Adrenal gland (tissue), 12 donors: ENCODE data around the gene PGAP3. TPM values are rescaled to one million over a fixed set of nuclear protein-coding genes. Genes with fewer than 3 reads are reported as not detected.

ENCODE experiments used
- DNase-seq, 7 donors: peaks; one replicate each; pipeline ENCODE4 v3.0.0-alpha.2; 2019 to 2020
- H3K27ac ChIP-seq, 5 donors: fragments of 200-600 bp; sonication (generic) in 4 of 5; 1 replicate in 3 of 5; 2 replicates in 2 of 5; pipeline versions ENCODE4 v1.5.1 to v1.8.0; 2016 to 2020; ENCODE audit warnings: mild to moderate bottlenecking in 1 of 5
- H3K27me3 ChIP-seq: fragments of 200-600 bp; 2 replicates; pipeline ENCODE4 v1.8.0; 2021
- H3K36me3 ChIP-seq, 2 donors: fragments of 200-600 bp; replicated peaks in 1 of 2; 1 replicate in 1 of 2; 2 replicates in 1 of 2; pipeline versions ENCODE4 v1.5.1 to v1.8.0; 2018 to 2022
- H3K4me1 ChIP-seq, 2 donors: fragments of 200-600 bp; replicated peaks in 1 of 2; 1 replicate in 1 of 2; 2 replicates in 1 of 2; pipeline versions ENCODE4 v1.5.1 to v1.8.0; 2018 to 2021
- H3K4me3 ChIP-seq, 4 donors: fragments of 200-600 bp; sonication (generic) in 3 of 4; one replicate each; pipeline ENCODE4 v1.5.1; 2016 to 2018
- H3K9me3 ChIP-seq, 3 donors: fragments of 200-600 bp; sonication (generic) in 1 of 3; replicated peaks in 1 of 3; 1 replicate in 2 of 3; 2 replicates in 1 of 3; pipeline versions ENCODE4 v1.5.1 to v1.8.0; 2016 to 2021
- CTCF ChIP-seq, 6 experiments: fragments of 450-650 bp in 4 of 6; fragments of 200-600 bp in 2 of 6; sonication (generic) in 1 of 6; IDR thresholded peaks; 1 replicate in 5 of 6; 2 replicates in 1 of 6; pipeline versions ENCODE4 v1.5.1 to v1.8.0; 2016 to 2021; ENCODE audit warnings: antibody characterized with exemption in 6 of 6, mild to moderate bottlenecking in 2 of 6, moderate library complexity in 1 of 6
- POLR2A ChIP-seq, 2 donors: fragments of 450-650 bp; IDR thresholded peaks; one replicate each; pipeline ENCODE4 v1.6.1; 2017; ENCODE audit warnings: antibody characterized with exemption in 2 of 2, mild to moderate bottlenecking in 2 of 2, moderate library complexity in 1 of 2
- WGBS, 4 donors: extraction: QIAGEN DNeasy Blood & Tissue Kit in 2 of 4; methylation state at CpG; one replicate each; pipeline versions ENCODE4 v1.1.5 to v1.1.7; 2013 to 2017; 5-methylcytosine and 5-hydroxymethylcytosine counted together
- intact Hi-C, 2 donors: fragments of 100-400 bp; cut with DNase I; formaldehyde crosslinking; loops; one replicate each; pipeline versions ENCODE4 v1.14.1 to v1.15.0; 2022 to 2023
- polyA plus RNA-seq, 3 donors: library from polyadenylated mRNA; stranded (reverse); fragments of 200-250 nt in 2 of 3; fragments of 350-450 nt in 1 of 3; fragmentation: Illumina TruSeq in 1 of 3; extraction: RNeasy Lipid Tissue Mini Kit (QIAGEN cat#74804) in 1 of 3; gene quantifications; one replicate each; pipeline ENCODE4 v1.2.3, GENCODE V29; 2013 to 2014
- total RNA-seq, 9 donors: library from RNA; depleted of rRNA in 4 of 9; stranded (reverse); fragments of >200 nt in 4 of 9; fragments of 120-200 nt in 1 of 9; fragmentation: NEBNext Ultra II Directional in 1 of 9; extraction: Animal tissue kit (Norgen Biotek cat#: 25700) in 1 of 9; gene quantifications; one replicate each; pipeline versions ENCODE4 v1.1.0 to v1.2.4, GENCODE V29; 2013 to 2023
- donor health status: healthy with polysubstance abuse.
- donor health status: Bipolar disorder and iron deficiency.
- donor health status: DM: yes; HTN: yes; CAD: no.
- donor health status: DM: no; HTN: no; CAD: no.
- donor health status: DM: no; HTN: no; CAD: no.
- donor health status: DM: yes; HTN: yes; CAD: no.

PGAP3 gene
- total and polyA plus RNA-seq, 12 donors, result 7.6 to 35.1 (median 22.7) TPM

- H3K4me3 ChIP-seq, result no peak overlapping the region
- no peaks in the 10 kb centered on the region for H3K27me3 ChIP-seq
- intact Hi-C loops, result no loop called here
- H3K9me3 ChIP-seq, result no peaks in the 10 kb centered on the region
- no peak for DNase-seq
- TF ChIP-seq POLR2A (IDR thresholded peaks at IDR 0.05) (no peak), CTCF (IDR thresholded peaks at IDR 0.05) (no peak)
- no peaks in the 10 kb centered on the region for H3K4me1 ChIP-seq
- no peak overlapping the region for H3K27ac ChIP-seq
- no peaks in the 10 kb centered on the region for H3K36me3 ChIP-seq
- WGBS, 4 donors, result 65 to 89% (median 85%) methylated on average over 2 to 7 of the region's 7 CpGs
Observed at GRCh38 chr17:39706921-39707337, 19.1 kb upstream of the PGAP3 start.

- TF ChIP-seq POLR2A (IDR thresholded peaks at IDR 0.05) (no peak), CTCF (IDR thresholded peaks at IDR 0.05) (no peak)
- Histone ChIP-seq H3K27ac (no peak overlapping the region), H3K4me1 (no peaks in the 10 kb centered on the region), H3K36me3 (no peaks in the 10 kb centered on the region), H3K27me3 (no peaks in the 10 kb centered on the region), H3K9me3 (no peaks in the 10 kb centered on the region), H3K4me3 (no peak overlapping the region)
- no peak for DNase-seq
- intact Hi-C loops, result no loop called here
- WGBS, 4 donors, result 78 to 92% (median 86%) methylated on average over 2 to 8 of the region's 8 CpGs
Observed at GRCh38 chr17:39706383-39706782, 18.5 kb upstream of the PGAP3 start.

GRCh38 chr17:39705786-39706348, 18.0 kb upstream of the PGAP3 start:
- DNase-seq, result no peak
- intact Hi-C loops, result no loop called here
- no peaks in the 10 kb centered on the region for H3K9me3 ChIP-seq
- 76 to 93% (median 85%) methylated on average over 3 to 12 of the region's 12 CpGs for WGBS, 4 donors
- no peaks in the 10 kb centered on the region for H3K4me1 ChIP-seq
- H3K27me3 ChIP-seq, result no peaks in the 10 kb centered on the region
- H3K36me3 ChIP-seq, result no peaks in the 10 kb centered on the region
- no peak for TF ChIP-seq POLR2A (IDR thresholded peaks at IDR 0.05)
- TF ChIP-seq CTCF (IDR thresholded peaks at IDR 0.05), result no peak
- no peak overlapping the region for H3K4me3 ChIP-seq
- peak overlapping the region in 1 of 5 donors; percentile 10 for H3K27ac ChIP-seq

GRCh38 chr17:39704821-39705551, 17.1 kb upstream of the PGAP3 start:
- Histone ChIP-seq H3K27ac (no peak overlapping the region), H3K27me3 (peaks cover 4% of the 10 kb centered on the region), H3K9me3 (no peaks in the 10 kb centered on the region), H3K36me3 (no peaks in the 10 kb centered on the region), H3K4me3 (no peak overlapping the region), H3K4me1 (no peaks in the 10 kb centered on the region)
- intact Hi-C loops, result no loop called here
- peak in 2 of 6 experiments; percentile 33 to 38 for TF ChIP-seq CTCF (IDR thresholded peaks at IDR 0.05)
- no peak for TF ChIP-seq POLR2A (IDR thresholded peaks at IDR 0.05)
- DNase-seq, result no peak
- 75 to 88% (median 75%) methylated on average over 7 to 11 of the region's 11 CpGs for WGBS, 4 donors
